ENCODE results near the gene GALM.

DNA sequence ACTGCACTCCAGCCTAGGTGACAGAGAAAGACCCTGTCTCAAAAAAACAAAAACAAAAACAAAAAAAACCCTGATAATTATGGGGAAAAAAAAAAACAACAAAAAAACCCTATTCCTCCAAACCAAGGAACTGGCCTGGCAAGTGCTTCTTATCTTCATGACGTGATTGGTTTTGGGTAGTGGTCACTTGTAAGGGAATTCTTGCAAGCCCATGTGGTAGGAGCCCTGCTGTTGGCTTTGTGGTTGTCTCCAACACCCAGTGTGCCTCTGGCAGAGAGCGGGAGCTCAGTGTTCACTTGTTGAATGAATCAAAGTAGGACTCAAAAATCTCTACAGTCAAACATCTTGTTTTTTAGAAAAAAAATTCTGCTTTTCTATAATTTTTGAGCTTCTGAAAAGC lies 6.0 kb downstream of the GALM start:
- TF ChIP-seq EZH2 (IDR thresholded peaks at IDR 0.05; ENCODE audit: low read length, missing control alignments), result no peak
- TF ChIP-seq, protein P1, sequence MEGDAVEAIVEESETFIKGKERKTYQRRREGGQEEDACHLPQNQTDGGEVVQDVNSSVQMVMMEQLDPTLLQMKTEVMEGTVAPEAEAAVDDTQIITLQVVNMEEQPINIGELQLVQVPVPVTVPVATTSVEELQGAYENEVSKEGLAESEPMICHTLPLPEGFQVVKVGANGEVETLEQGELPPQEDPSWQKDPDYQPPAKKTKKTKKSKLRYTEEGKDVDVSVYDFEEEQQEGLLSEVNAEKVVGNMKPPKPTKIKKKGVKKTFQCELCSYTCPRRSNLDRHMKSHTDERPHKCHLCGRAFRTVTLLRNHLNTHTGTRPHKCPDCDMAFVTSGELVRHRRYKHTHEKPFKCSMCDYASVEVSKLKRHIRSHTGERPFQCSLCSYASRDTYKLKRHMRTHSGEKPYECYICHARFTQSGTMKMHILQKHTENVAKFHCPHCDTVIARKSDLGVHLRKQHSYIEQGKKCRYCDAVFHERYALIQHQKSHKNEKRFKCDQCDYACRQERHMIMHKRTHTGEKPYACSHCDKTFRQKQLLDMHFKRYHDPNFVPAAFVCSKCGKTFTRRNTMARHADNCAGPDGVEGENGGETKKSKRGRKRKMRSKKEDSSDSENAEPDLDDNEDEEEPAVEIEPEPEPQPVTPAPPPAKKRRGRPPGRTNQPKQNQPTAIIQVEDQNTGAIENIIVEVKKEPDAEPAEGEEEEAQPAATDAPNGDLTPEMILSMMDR (conservative IDR thresholded peaks at IDR 0.05 in 1 of 2, IDR thresholded peaks at IDR 0.05 in 1 of 2; ENCODE audit: low read depth in 1 of 2, low read length in 2 of 2), result no peak
